Fibroblast of lung (primary cell): ENCODE data around the gene ARHGEF6.

Source experiments
- CTCF ChIP-seq, 2 donors: IDR thresholded peaks in 1 of 2; conservative IDR thresholded peaks in 1 of 2; 1 replicate in 1 of 2; 2 replicates in 1 of 2; pipeline ENCODE4 v1.5.1; 2011 to 2012; ENCODE audit warnings: low read length in 2 of 2, control low read depth in 1 of 2, inconsistent platforms in 1 of 2, low read depth in 1 of 2, mild to moderate bottlenecking in 1 of 2
- EZH2 ChIP-seq: IDR thresholded peaks from 2 replicates; pipeline ENCODE4 v1.5.1; 2012; ENCODE audit warnings: low read length, control low read depth, mild to moderate bottlenecking; ENCODE audit errors: missing control alignments

- TF ChIP-seq CTCF (conservative IDR thresholded peaks at IDR 0.05 in 1 of 2, IDR thresholded peaks at IDR 0.05 in 1 of 2; ENCODE audit: low read depth in 1 of 2, low read length in 2 of 2), result no peak
- no peak for TF ChIP-seq EZH2
Observed at GRCh38 chrX:136710325-136710951, 70.3 kb downstream of the ARHGEF6 start.
